ENCODE results near the gene PLAU. TPM values are rescaled to one million over a fixed set of nuclear protein-coding genes. Genes with fewer than 3 reads are reported as not detected.

The PLAU gene
- total RNA-seq, 1 donor from 2014 or later, result 0.38 TPM

GRCh38 chr10:73865459-73866442 lies 45.2 kb upstream of the PLAU start:
- no peak for DNase-seq (ENCODE audit: low spot score, unreplicated experiment)
- Mint-ChIP-seq H3K9me3 (ENCODE audit: low read depth) (no peaks in the 10 kb centered on the region), H3K36me3 (ENCODE audit: insufficient read depth) (peaks cover 5% of the 10 kb centered on the region), H3K4me3 (ENCODE audit: low read depth) (no peak overlapping the region), H3K4me1 (ENCODE audit: low read depth) (no peaks in the 10 kb centered on the region), H3K27ac (no peak overlapping the region), H3K27me3 (no peaks in the 10 kb centered on the region)
- TF ChIP-seq, protein P1, sequence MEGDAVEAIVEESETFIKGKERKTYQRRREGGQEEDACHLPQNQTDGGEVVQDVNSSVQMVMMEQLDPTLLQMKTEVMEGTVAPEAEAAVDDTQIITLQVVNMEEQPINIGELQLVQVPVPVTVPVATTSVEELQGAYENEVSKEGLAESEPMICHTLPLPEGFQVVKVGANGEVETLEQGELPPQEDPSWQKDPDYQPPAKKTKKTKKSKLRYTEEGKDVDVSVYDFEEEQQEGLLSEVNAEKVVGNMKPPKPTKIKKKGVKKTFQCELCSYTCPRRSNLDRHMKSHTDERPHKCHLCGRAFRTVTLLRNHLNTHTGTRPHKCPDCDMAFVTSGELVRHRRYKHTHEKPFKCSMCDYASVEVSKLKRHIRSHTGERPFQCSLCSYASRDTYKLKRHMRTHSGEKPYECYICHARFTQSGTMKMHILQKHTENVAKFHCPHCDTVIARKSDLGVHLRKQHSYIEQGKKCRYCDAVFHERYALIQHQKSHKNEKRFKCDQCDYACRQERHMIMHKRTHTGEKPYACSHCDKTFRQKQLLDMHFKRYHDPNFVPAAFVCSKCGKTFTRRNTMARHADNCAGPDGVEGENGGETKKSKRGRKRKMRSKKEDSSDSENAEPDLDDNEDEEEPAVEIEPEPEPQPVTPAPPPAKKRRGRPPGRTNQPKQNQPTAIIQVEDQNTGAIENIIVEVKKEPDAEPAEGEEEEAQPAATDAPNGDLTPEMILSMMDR (IDR thresholded peaks at IDR 0.05; ENCODE audit: unreplicated experiment), result no peak

GRCh38 chr10:73866621-73867020 lies 44.3 kb upstream of the PLAU start:
- peaks cover 10% of the 10 kb centered on the region for H3K36me3 Mint-ChIP-seq (ENCODE audit: insufficient read depth)
- H3K27ac Mint-ChIP-seq, result no peak overlapping the region
- no peak overlapping the region for H3K4me3 Mint-ChIP-seq (ENCODE audit: low read depth)
- no peaks in the 10 kb centered on the region for H3K9me3 Mint-ChIP-seq (ENCODE audit: low read depth)
- DNase-seq (ENCODE audit: low spot score, unreplicated experiment), result no peak
- TF ChIP-seq, protein P1 (IDR thresholded peaks at IDR 0.05; ENCODE audit: unreplicated experiment), result no peak
- no peaks in the 10 kb centered on the region for H3K27me3 Mint-ChIP-seq
- H3K4me1 Mint-ChIP-seq (ENCODE audit: low read depth), result peaks cover 2% of the 10 kb centered on the region

DNA sequence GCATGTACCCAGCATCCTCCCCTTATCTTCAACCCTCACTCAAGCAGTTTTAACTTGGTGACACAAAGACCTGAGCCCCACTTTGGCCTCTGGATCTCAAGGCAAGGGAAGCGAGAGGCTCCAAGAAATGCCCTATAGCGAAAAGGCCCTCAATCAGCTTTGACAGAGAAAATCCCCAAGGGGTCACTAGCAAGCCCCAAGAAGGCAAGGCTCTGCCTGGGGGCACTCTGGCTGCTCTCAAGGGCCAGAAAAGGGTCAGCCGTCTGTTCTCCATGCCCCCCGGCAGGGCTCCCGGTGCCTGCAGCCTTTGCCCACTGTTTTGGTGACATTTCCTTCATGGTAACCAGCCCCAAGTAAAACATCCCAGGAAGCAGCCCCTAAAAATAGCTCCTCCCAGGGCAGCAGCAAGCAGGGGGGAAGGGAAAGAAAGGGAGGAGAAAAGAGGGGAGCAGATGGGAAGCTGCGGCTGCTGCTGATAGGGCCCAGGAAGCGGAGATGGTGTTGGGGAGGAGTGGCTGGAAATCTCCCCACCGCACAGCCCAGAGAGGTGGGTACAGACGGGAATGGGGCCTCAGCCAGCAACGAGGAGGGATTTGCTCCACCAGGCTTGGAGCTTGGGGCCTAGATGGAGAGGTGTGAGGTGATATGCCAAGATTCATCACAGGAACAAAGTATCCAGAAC lies 43.7 kb upstream of the PLAU start:
- no peak for DNase-seq (ENCODE audit: low spot score, unreplicated experiment)
- TF ChIP-seq, protein P1 (IDR thresholded peaks at IDR 0.05; ENCODE audit: unreplicated experiment), result no peak
- Mint-ChIP-seq H3K27ac (no peak overlapping the region), H3K9me3 (ENCODE audit: low read depth) (no peaks in the 10 kb centered on the region), H3K36me3 (ENCODE audit: insufficient read depth) (peaks cover 13% of the 10 kb centered on the region), H3K4me3 (ENCODE audit: low read depth) (no peak overlapping the region), H3K27me3 (no peaks in the 10 kb centered on the region), H3K4me1 (ENCODE audit: low read depth) (peaks cover 8% of the 10 kb centered on the region)

GRCh38 chr10:73867871-73868631 lies 42.9 kb upstream of the PLAU start:
- Mint-ChIP-seq H3K27ac (no peak overlapping the region), H3K4me1 (ENCODE audit: low read depth) (peaks cover 12% of the 10 kb centered on the region), H3K36me3 (ENCODE audit: insufficient read depth) (peaks cover 15% of the 10 kb centered on the region), H3K9me3 (ENCODE audit: low read depth) (no peaks in the 10 kb centered on the region), H3K4me3 (ENCODE audit: low read depth) (no peak overlapping the region), H3K27me3 (no peaks in the 10 kb centered on the region)
- TF ChIP-seq, protein P1 (IDR thresholded peaks at IDR 0.05; ENCODE audit: unreplicated experiment), result no peak
- DNase-seq (ENCODE audit: low spot score, unreplicated experiment), result no peak
